ENCODE measurements around the gene GID8. TPM values are rescaled to one million over a fixed set of nuclear protein-coding genes. Genes with fewer than 3 reads are reported as not detected.

Gene GID8
- total RNA-seq, 4 donors from 2014 or later, result 30.4 to 57.0 (median 45.1) TPM

- no peak for TF ChIP-seq CTCF (IDR thresholded peaks at IDR 0.05)
- no peak for TF ChIP-seq POLR2AphosphoS5 (IDR thresholded peaks at IDR 0.05)
- no peak for TF ChIP-seq POLR2A (IDR thresholded peaks at IDR 0.05)
- TF ChIP-seq EP300 (IDR thresholded peaks at IDR 0.05), result no peak
- Histone ChIP-seq H3K36me3 (no peaks in the 10 kb centered on the region), H3K27ac (no peak overlapping the region), H3K27me3 (peaks cover 100% of the 10 kb centered on the region), H3K4me3 (no peak overlapping the region), H3K4me1 (peaks cover 9% of the 10 kb centered on the region), H3K9me3 (no peaks in the 10 kb centered on the region)
- WGBS, result 25% methylated on average over 18 of the region's 19 CpGs
- DNase-seq (ENCODE audit: low spot score in 2 of 2), result no peak
Measured at GRCh38 chr20:62980380-62980960, 42.5 kb downstream of the GID8 start.

GRCh38 chr20:62980970-62981369 lies 43.0 kb downstream of the GID8 start:
- 9% methylated on average over 11 of the region's 28 CpGs for WGBS
- H3K4me1 ChIP-seq, result peaks cover 9% of the 10 kb centered on the region

GRCh38 chr20:62982124-62983075 lies 44.5 kb downstream of the GID8 start:
- 64% methylated on average over 17 of the region's 21 CpGs for WGBS
- DNase-seq (ENCODE audit: low spot score in 2 of 2), result no peak
- Histone ChIP-seq H3K9me3 (no peaks in the 10 kb centered on the region), H3K27me3 (peaks cover 99% of the 10 kb centered on the region), H3K27ac (no peak overlapping the region), H3K4me1 (peaks cover 9% of the 10 kb centered on the region), H3K36me3 (no peaks in the 10 kb centered on the region), H3K4me3 (no peak overlapping the region)
- TF ChIP-seq CTCF (IDR thresholded peaks at IDR 0.05), result no peak
- TF ChIP-seq EP300 (IDR thresholded peaks at IDR 0.05), result no peak
- TF ChIP-seq POLR2AphosphoS5 (IDR thresholded peaks at IDR 0.05), result no peak
- TF ChIP-seq POLR2A (IDR thresholded peaks at IDR 0.05), result no peak

More at GRCh38 chr20:62980970-62981369, 43.0 kb downstream of the GID8 start:
- no peaks in the 10 kb centered on the region for H3K9me3 ChIP-seq
- H3K27ac ChIP-seq, result no peak overlapping the region
- H3K4me3 ChIP-seq, result no peak overlapping the region
- no peaks in the 10 kb centered on the region for H3K36me3 ChIP-seq
- no peak for DNase-seq (ENCODE audit: low spot score in 2 of 2)
- H3K27me3 ChIP-seq, result peaks cover 100% of the 10 kb centered on the region
- TF ChIP-seq EP300 (IDR thresholded peaks at IDR 0.05) (no peak), POLR2A (IDR thresholded peaks at IDR 0.05) (no peak)

- TF ChIP-seq POLR2AphosphoS5 (IDR thresholded peaks at IDR 0.05), result no peak
- no peak for TF ChIP-seq POLR2A (IDR thresholded peaks at IDR 0.05)
- Histone ChIP-seq H3K4me3 (no peak overlapping the region), H3K27me3 (peaks cover 98% of the 10 kb centered on the region), H3K27ac (no peak overlapping the region), H3K36me3 (no peaks in the 10 kb centered on the region), H3K4me1 (peaks cover 9% of the 10 kb centered on the region), H3K9me3 (no peaks in the 10 kb centered on the region)
- no peak for DNase-seq (ENCODE audit: low spot score in 2 of 2)
- 89% methylated on average over 6 of the region's 6 CpGs for WGBS
Measured at GRCh38 chr20:62983210-62983609, 45.3 kb downstream of the GID8 start.

GRCh38 chr20:62984666-62985443 lies 46.9 kb downstream of the GID8 start:
- no peak for DNase-seq (ENCODE audit: low spot score in 2 of 2)
- Histone ChIP-seq H3K9me3 (no peaks in the 10 kb centered on the region), H3K27me3 (peaks cover 94% of the 10 kb centered on the region), H3K4me3 (no peak overlapping the region), H3K36me3 (no peaks in the 10 kb centered on the region), H3K27ac (no peak overlapping the region), H3K4me1 (peaks cover 9% of the 10 kb centered on the region)
- TF ChIP-seq POLR2A (IDR thresholded peaks at IDR 0.05), result no peak
- TF ChIP-seq POLR2AphosphoS5 (IDR thresholded peaks at IDR 0.05), result no peak
- no peak for TF ChIP-seq CTCF (IDR thresholded peaks at IDR 0.05)
- no peak for TF ChIP-seq EP300 (IDR thresholded peaks at IDR 0.05)
- 82% methylated on average over 13 of the region's 18 CpGs for WGBS
